Sigmoid colon (tissue), 4 donors: ENCODE measurements around the gene MTR.

Source experiments
- EP300 ChIP-seq, 4 donors: sonication (generic); formaldehyde crosslinking; IDR thresholded peaks; one replicate each; pipeline ENCODE4 v1.6.1; 2017; ENCODE audit warnings: antibody characterized with exemption in 4 of 4
- POLR2A ChIP-seq, 2 donors: fragments of 450-650 bp; IDR thresholded peaks; one replicate each; pipeline ENCODE4 v1.6.1; 2016; ENCODE audit warnings: antibody characterized with exemption in 2 of 2, mild to moderate bottlenecking in 2 of 2, moderate library complexity in 2 of 2
- POLR2AphosphoS5 ChIP-seq, 4 donors: sonication (generic); formaldehyde crosslinking; IDR thresholded peaks; one replicate each; pipeline ENCODE4 v1.6.1; 2017; ENCODE audit warnings: antibody characterized with exemption in 4 of 4
- TF ChIP-seq, protein P1 (sequence below), 4 experiments: fragments of 450-650 bp in 3 of 4; fragments of 200-600 bp in 1 of 4; IDR thresholded peaks; one replicate each; pipeline ENCODE4 v1.5.1; 2016 to 2019; ENCODE audit warnings: antibody characterized with exemption in 4 of 4, mild to moderate bottlenecking in 3 of 4, moderate library complexity in 2 of 4

DNA sequence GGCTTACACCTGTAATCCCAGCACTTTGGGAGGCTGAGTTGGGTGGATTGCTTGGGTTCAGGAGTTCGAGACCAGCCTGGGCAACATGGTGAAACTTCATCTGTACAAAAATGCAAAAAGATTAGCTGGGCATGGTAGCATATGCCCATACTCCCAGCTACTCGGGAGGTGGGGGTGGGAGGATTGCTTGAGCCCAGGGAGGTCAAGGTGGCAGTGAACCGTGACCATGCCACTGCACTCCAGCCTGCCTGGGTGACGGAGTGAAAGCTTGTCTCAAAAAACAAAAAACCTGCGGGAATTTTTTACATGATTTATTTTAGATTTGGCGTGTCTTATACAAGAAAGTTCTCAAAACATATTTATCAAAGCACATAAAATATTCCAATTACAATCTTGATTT, 27.8 kb upstream of the MTR start:
- TF ChIP-seq POLR2AphosphoS5 (IDR thresholded peaks at IDR 0.05) (no peak), POLR2A (IDR thresholded peaks at IDR 0.05) (no peak), EP300 (IDR thresholded peaks at IDR 0.05) (no peak)
- TF ChIP-seq, protein P1, sequence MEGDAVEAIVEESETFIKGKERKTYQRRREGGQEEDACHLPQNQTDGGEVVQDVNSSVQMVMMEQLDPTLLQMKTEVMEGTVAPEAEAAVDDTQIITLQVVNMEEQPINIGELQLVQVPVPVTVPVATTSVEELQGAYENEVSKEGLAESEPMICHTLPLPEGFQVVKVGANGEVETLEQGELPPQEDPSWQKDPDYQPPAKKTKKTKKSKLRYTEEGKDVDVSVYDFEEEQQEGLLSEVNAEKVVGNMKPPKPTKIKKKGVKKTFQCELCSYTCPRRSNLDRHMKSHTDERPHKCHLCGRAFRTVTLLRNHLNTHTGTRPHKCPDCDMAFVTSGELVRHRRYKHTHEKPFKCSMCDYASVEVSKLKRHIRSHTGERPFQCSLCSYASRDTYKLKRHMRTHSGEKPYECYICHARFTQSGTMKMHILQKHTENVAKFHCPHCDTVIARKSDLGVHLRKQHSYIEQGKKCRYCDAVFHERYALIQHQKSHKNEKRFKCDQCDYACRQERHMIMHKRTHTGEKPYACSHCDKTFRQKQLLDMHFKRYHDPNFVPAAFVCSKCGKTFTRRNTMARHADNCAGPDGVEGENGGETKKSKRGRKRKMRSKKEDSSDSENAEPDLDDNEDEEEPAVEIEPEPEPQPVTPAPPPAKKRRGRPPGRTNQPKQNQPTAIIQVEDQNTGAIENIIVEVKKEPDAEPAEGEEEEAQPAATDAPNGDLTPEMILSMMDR (IDR thresholded peaks at IDR 0.05): no peak
